ENCODE measurements around the gene VTI1A.

DNA sequence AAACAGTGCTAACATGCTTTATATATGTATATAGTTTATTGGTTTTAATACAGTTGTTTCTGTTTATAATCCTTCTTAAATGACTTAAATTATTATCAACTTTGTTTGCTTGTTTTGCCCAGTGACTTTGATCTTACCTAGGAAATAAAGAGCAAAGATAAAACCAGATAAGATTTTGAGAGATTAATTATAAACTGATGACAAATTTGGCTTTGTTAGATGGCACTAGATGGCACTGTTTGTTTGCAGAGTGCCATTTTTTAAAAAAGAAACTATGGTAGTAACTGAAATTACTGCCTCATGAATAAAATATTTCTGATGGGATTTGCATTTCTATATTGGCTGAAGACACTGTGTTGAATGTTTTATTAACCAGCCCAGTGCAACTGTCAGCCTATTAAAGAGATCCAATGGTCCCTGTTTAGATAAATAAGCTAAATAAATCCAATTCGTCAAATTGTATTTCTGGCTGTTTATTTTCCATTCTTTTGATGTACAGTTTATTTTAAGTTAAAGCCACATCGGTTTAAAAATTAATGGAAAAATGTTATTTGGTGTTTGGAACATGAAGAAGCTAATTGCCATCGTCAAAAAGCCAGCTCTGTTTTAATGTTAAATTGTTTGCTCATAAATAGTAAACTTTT is 28.7 kb downstream of the VTI1A start:
- no peak for TF ChIP-seq EZH2 (IDR thresholded peaks at IDR 0.05; ENCODE audit: borderline replicate concordance, low read length)
- TF ChIP-seq CTCF (conservative IDR thresholded peaks at IDR 0.05 in 1 of 2, IDR thresholded peaks at IDR 0.05 in 1 of 2; ENCODE audit: extremely low read depth in 1 of 2, insufficient read depth in 1 of 2, low read depth in 1 of 2, low read length in 2 of 2), result peak; percentile 29 to 52
